AG04450 (cell line): Measurements from ENCODE around the gene SLC27A4. TPM values are rescaled to one million over a fixed set of nuclear protein-coding genes. Genes with fewer than 3 reads are reported as not detected.

Source experiments
- CTCF ChIA-PET: fragments of 300-600, 350-600 bp; formaldehyde crosslinking; extraction: SDS; loops from one replicate; lab custom pipeline; 2022; ENCODE audit warnings: antibody characterized with exemption, inconsistent platforms; lab: Charles Lee
- POLR2A ChIA-PET: fragments of 350-600 bp; formaldehyde crosslinking; extraction: SDS; loops from one replicate; lab custom pipeline; 2021; ENCODE audit warnings: antibody characterized with exemption, inconsistent platforms; lab: Yijun Ruan, JAX
- DNase-seq: peaks from one replicate; pipeline ENCODE4 v3.0.0-alpha.2; 2011; ENCODE audit warnings: low read depth, low spot score
- H3K27ac ChIP-seq: one replicate; pipeline ENCODE4 v1.5.1; 2012; ENCODE audit warnings: low read depth, low read length, control low read depth
- H3K27me3 ChIP-seq: one replicate; pipeline ENCODE4 v1.6.0; 2012; ENCODE audit warnings: low read length; ENCODE audit not compliant: control insufficient read depth, insufficient read depth
- H3K4me3 ChIP-seq: 2 replicates; pipeline ENCODE4 v1.5.1; 2011; ENCODE audit warnings: mild to moderate bottlenecking, low read depth, low read length, control low read depth
- H3K9me3 ChIP-seq: 2 replicates; pipeline ENCODE4 v1.5.1; 2012; ENCODE audit warnings: low read length; ENCODE audit not compliant: control insufficient read depth, insufficient read depth
- CTCF ChIP-seq: IDR thresholded peaks from 2 replicates; pipeline ENCODE4 v1.5.1; 2011; ENCODE audit warnings: low read depth, low read length, control low read depth, inconsistent platforms
- polyA plus RNA-seq: library from polyadenylated mRNA; depleted of rRNA; stranded (reverse); fragments of >200 nt; gene quantifications from 2 replicates; pipeline ENCODE4 v1.2.3, GENCODE V29; 2011

The SLC27A4 gene
- polyA plus RNA-seq, 1 experiment, result 7.7 TPM

- no peak for TF ChIP-seq CTCF
- CTCF ChIA-PET, result interaction anchor here (0.6 kb wide), 1 partner anchor 101 kb away, joined by 4 read pairs; no protein-coding TSS in a partner anchor
- no peak overlapping the region for H3K4me3 ChIP-seq
- DNase-seq, result no peak
- no peak overlapping the region for H3K27ac ChIP-seq
- H3K9me3 ChIP-seq, result no peaks in the 10 kb centered on the region; the same call in 1 of the 2 replicates
- POLR2A ChIA-PET, result no interaction called here
- peaks cover 4% of the 10 kb centered on the region for H3K27me3 ChIP-seq
Observed at GRCh38 chr9:128404560-128404959, 64.2 kb downstream of the SLC27A4 start.

GRCh38 chr9:128405077-128405779 lies 64.9 kb downstream of the SLC27A4 start:
- Histone ChIP-seq H3K27me3 (peaks cover 4% of the 10 kb centered on the region), H3K4me3 (no peak overlapping the region), H3K27ac (no peak overlapping the region), H3K9me3 (no peaks in the 10 kb centered on the region; the same call in 1 of the 2 replicates)
- CTCF ChIA-PET, result interaction anchor here (0.6 kb wide), 1 partner anchor 101 kb away, joined by 4 read pairs; no protein-coding TSS in a partner anchor
- no peak for TF ChIP-seq CTCF
- DNase-seq, result no peak
- POLR2A ChIA-PET, result no interaction called here

GRCh38 chr9:128405780-128406171 lies 65.4 kb downstream of the SLC27A4 start:
- ChIA-PET CTCF (interaction anchor here (2.0 to 2.7 kb wide), 2 partner anchors 14 to 44 kb away, joined by 8 to 23 read pairs; partner anchors contain the start of gene CERCAM), POLR2A (no interaction called here)
- peaks cover 4% of the 10 kb centered on the region for H3K27me3 ChIP-seq
- TF ChIP-seq CTCF, result no peak
- H3K4me3 ChIP-seq, result no peak overlapping the region
- H3K27ac ChIP-seq, result no peak overlapping the region
- DNase-seq, result no peak
- no peaks in the 10 kb centered on the region; the same call in 1 of the 2 replicates for H3K9me3 ChIP-seq

GRCh38 chr9:128406848-128407391 lies 66.6 kb downstream of the SLC27A4 start:
- TF ChIP-seq CTCF, result no peak
- Histone ChIP-seq H3K27ac (no peak overlapping the region), H3K27me3 (peaks cover 10% of the 10 kb centered on the region), H3K9me3 (no peaks in the 10 kb centered on the region; the same call in 1 of the 2 replicates), H3K4me3 (no peak overlapping the region)
- ChIA-PET CTCF (interaction anchor here (2.0 to 2.7 kb wide), 2 partner anchors 13 to 45 kb away, joined by 8 to 23 read pairs; partner anchors contain the start of gene CERCAM), POLR2A (no interaction called here)
- DNase-seq, result no peak

GRCh38 chr9:128408963-128409431 lies 68.7 kb downstream of the SLC27A4 start:
- TF ChIP-seq CTCF, result no peak
- no peak overlapping the region for H3K4me3 ChIP-seq
- DNase-seq, result no peak
- H3K9me3 ChIP-seq, result no peaks in the 10 kb centered on the region; the same call in 1 of the 2 replicates
- H3K27ac ChIP-seq, result no peak overlapping the region
- ChIA-PET POLR2A (no interaction called here), CTCF (no interaction called here)
- peaks cover 12% of the 10 kb centered on the region for H3K27me3 ChIP-seq
